ENCODE data around the gene FOXP4.

DNA sequence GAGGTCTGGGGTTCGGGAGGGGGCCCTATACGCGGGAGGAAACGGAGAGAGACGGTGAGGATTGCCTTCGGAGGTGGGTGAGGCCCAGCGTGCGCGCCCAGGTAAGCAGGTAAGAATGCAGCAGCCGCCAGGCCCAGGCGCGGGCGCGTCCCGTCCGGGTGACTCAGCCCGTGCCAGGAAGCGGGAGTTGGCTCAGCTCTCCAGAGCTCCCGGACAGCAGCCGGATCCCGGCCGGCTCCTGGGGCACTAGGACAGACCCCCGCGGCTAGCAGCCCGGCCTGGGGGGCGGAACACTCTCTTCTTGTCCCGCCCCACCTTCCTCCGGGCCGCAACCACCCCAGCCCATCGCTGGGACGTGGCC is 90.6 kb downstream of the FOXP4 start:
- TF ChIP-seq POLR2A (IDR thresholded peaks at IDR 0.05) (no peak), POLR2AphosphoS5 (IDR thresholded peaks at IDR 0.05) (no peak)
- TF ChIP-seq, protein P1, sequence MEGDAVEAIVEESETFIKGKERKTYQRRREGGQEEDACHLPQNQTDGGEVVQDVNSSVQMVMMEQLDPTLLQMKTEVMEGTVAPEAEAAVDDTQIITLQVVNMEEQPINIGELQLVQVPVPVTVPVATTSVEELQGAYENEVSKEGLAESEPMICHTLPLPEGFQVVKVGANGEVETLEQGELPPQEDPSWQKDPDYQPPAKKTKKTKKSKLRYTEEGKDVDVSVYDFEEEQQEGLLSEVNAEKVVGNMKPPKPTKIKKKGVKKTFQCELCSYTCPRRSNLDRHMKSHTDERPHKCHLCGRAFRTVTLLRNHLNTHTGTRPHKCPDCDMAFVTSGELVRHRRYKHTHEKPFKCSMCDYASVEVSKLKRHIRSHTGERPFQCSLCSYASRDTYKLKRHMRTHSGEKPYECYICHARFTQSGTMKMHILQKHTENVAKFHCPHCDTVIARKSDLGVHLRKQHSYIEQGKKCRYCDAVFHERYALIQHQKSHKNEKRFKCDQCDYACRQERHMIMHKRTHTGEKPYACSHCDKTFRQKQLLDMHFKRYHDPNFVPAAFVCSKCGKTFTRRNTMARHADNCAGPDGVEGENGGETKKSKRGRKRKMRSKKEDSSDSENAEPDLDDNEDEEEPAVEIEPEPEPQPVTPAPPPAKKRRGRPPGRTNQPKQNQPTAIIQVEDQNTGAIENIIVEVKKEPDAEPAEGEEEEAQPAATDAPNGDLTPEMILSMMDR (IDR thresholded peaks at IDR 0.05 in 8 of 11, conservative IDR thresholded peaks at IDR 0.05 in 3 of 11), result no peak

Measured in spleen (tissue), 7 donors.